ELR (cell line): ENCODE measurements around the gene USP20.

Source experiments
- DNase-seq: peaks from one replicate; pipeline ENCODE4 v3.0.0-alpha.2; 2015; ENCODE audit warnings: low read depth

USP20 gene

DNA sequence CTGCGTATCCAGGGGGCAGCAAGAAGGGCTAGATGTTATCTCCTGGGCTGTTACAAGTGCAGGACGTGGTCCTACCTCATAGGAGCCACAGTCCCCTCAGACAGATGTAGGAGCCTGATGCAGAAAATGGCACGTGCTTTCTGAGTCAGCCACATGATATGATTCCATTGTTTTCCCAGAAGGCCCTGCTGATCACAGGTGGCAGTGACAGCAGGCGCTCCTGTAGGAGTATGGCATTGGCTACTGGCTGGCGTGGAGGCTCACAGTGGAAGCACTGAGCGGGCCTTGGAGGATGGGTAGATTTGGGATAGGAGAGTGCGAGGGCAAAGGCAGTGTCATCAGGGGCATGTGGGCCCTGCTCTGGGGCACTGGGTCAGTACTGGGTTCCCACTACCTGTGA lies 21.9 kb downstream of the USP20 start:
- no peak for DNase-seq

DNA sequence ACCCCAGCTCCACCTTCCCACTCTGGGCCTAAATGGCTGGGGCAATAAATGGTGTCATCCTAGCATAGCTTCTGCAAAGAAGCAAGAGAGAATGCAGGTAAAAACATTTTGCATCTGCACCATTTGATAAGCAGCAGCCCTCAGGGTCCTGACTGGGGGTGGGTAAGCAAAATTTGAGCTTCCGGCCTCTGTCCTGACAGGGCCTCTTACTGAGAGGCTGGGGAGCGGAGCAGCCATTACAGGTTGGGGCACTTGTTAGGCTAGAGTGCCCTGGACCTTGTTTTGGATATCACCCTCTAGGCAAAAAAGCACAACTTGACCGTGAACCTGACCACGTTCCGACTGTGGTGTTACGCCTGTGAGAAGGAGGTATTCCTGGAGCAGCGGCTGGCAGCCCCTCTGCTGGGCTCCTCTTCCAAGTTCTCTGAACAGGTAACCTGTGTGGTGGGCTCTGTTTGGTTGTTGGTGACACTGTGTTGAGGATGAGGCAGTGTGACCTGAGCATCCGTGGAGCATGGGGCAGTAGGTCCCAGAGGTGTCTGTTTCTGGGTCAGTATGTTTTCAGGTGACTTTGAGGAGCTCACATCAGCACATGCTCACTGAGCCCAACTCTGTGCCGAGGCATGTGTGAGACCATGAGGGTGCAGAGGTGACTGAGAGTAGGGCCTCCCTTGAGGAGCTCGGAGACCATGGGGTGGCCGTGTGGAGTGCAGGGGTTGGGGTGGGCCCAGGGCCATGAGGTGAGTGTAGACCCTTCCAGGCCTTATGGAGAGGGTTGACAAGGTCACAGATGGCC lies 23.1 kb downstream of the USP20 start:
- no peak for DNase-seq

DNA sequence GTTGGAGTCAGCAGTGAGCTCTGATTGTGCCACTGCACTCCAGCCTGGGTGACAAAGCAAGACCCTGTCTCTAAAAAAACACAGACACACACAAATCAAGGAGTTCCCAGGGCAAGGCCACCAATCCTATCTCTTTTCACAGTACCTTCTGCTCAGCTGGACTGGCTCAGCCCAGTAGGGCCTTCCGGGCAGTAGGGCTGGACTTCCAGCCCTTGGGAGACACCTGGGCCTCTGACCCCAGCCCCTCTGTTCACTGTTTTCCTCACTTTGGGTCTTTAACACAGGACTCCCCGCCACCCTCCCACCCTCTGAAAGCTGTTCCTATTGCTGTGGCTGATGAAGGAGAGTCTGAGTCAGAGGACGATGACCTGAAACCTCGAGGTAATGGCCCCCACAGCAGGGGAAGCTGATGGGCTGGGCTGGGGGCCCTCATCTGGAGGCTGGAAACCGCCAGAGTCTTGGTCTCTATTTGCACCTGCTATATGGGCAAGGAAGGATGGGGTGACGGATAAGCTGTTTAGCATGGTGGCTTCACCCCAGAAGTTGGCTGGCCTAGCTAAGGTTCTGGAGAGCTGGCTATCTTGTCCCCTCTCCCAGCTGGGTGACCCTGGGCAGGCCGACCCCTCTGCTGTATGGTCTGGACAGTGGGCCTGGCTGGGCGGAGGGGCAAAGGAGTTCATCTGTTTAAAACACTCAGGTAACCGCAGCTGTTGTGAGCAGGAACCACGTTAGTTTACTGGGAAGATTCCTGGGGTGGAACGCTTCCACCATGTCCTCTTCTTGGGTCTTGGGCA lies 25.6 kb downstream of the USP20 start:
- DNase-seq = no peak

DNA sequence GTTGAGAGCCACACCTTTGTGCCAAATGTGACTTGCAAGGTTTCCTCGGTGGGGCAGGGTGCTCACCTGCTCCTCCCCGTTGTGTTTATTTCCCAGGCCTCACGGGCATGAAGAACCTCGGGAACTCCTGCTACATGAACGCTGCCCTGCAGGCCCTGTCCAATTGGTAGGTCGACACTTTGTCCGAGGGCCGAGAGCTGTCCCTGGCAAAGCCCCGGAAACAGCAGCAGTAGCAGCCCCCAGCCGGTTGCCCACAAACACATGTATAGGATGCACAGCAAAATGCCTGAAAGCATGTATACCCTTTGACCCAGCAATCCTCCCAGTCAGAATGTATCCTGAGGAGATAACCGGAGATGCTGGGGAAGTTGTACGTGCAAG lies 26.2 kb downstream of the USP20 start:
- DNase-seq = no peak

DNA sequence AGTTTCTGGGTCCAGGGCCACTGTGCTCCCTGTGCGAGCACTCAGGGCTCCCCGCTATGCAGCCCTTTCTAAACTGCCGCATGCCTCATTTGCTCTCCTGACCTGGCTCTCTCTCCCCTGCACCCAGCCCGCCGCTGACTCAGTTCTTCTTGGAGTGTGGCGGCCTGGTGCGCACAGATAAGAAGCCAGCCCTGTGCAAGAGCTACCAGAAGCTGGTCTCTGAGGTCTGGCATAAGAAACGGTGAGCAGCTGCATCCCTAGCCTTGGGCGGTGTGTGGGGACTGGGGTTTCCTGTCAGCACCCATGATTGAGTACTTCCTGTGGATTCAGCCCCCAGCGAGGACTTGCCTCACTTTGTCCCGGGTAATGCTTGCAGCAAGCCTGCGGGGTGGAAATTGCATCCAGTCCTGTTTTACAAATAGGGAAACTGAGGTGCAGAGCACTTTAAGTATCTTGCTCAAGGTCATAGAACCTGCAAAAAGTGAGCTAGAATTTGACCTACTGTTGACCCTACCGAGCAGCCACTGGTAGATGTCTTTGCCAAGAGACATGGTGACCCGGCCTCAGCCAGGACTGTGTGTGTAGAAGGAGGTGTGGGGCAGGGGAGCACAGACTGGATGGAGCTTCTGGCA lies 27.9 kb downstream of the USP20 start:
- DNase-seq = peak; percentile 88

DNA sequence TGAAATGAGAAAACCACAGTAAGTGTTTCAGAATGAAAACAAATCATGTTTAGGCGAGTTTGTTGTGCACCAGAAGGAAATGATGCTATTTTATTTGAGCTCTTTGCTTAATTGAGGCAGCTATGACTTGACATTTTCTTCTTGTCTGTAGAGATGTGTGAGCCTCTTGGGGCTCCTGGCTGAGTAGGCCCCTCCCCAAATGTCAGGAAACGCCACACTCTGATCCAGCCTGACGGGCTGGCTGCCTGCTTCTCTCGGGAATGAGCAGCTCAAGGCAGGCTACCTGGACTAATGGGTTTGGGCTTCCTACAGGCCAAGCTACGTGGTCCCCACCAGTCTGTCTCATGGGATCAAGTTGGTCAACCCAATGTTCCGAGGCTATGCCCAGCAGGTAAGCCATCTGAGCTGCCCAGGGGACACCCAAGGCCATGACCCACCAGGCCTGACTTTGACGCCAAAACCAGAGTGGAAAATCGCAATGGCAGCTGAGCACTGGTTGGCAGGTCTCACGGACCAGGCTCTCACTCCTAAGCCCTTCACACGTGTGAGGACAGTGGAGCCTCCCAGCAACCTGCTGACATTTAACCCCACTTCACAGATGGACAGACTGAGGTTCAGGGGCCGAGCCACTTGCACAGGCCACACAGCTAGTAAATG lies 29.9 kb downstream of the USP20 start:
- no peak for DNase-seq

DNA sequence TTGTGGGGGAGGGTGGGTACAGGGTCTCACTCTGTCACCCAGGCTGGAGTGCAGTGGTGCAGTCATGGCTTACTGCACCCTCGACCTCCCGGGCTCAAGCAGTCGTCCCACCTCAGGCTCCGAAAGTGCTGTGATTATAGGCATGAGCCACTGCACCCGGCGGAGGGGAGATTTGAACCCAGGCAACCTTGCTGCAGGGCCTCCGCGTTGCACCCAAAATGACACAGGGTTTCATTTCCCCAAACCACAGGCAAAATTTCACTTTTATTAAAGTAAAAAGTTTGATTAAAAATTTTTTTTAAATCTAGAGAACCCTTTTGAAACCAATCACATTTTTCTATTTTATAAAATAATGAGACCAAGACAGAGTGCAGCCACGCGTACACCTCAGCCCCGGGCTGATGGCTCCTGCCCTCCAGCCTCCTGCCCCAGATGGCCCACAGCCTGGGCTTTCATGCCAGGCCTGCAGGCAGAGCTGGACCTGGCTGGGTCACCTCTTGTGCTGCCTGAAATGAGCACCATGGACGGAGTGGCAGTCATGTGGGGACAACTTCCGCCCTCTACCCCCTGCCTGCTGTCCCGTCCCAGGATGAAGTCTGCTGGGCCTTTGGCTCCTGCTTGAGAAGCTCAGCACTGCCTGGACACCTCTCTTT lies 30.5 kb downstream of the USP20 start:
- DNase-seq = no peak

DNA sequence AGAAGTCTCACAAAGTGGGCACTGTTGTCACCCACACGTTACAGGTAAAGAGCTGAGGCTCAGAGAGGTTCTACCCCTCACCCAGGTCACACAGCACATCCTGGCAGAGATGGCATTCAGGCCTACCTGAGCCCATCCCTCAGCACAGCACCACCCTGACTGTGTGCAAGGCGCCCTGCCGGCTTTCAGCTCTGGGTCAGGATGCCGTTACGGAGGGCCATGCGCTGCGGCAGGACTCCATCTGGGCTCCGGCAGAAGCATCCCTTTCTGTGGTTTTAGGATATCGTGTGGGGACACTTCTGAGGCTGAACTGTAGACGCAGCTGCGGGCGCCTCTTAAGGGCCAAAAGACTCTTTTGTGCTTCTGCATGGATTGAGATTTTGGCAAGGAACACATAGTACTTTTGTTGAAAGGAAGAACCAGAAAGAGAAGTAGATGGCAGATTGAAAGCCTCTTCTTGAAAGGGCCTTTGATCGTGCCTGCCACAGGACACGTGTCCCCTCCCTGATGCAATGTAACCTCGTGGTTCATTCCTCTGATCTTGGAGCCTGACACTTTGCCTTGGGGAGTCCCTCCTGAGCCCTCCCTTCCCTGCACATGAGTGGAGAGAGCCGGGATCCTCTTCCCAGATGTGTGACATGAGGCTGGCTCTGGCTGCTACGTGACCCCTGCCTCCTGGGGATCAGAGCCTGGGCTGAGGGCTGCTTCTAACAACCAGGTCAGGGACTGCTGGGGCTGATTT lies 31.3 kb downstream of the USP20 start:
- no peak for DNase-seq

DNA sequence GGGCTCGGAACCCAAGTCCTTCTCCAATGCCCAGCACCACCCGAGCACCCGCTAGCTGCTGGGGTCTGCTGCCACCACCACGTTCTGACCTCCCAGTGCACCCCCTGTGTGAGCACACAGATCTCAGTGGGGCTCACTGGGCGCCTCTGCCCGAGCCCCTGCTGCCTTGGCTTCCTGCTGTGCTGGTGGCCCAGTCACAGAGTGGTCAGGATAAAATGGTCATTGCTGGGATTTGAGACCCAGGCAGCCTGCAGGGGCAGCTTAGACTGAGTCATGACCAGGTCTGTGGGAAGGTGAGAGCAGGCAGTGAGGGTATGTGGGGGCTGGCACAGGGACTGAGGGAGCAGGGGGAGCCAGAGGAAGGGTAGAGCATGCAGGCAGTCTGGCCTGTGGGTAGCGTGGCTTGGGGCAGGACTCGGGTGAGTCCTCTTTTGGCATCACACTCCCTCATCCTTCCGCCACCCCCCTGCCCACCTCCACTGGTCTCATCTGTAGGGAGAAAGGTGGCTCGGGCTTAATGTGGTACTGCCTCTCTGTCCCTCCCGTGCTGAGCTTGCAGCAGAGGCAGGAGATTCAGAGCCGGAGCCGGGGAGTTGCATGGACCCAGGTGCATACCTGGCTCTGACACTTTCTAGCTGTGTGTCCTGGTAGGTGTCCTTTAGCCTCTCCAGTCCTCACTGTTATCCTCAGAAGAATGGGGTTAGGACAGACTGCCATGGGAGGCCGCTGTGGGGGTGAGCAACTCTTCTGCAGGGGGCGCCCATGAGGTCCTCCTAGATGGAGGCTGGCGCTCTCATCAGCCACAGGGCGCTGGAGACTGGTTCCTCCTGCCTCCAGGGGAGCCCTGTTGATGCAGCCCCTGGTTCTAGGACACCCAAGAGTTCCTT lies 32.1 kb downstream of the USP20 start:
- DNase-seq = no peak

DNA sequence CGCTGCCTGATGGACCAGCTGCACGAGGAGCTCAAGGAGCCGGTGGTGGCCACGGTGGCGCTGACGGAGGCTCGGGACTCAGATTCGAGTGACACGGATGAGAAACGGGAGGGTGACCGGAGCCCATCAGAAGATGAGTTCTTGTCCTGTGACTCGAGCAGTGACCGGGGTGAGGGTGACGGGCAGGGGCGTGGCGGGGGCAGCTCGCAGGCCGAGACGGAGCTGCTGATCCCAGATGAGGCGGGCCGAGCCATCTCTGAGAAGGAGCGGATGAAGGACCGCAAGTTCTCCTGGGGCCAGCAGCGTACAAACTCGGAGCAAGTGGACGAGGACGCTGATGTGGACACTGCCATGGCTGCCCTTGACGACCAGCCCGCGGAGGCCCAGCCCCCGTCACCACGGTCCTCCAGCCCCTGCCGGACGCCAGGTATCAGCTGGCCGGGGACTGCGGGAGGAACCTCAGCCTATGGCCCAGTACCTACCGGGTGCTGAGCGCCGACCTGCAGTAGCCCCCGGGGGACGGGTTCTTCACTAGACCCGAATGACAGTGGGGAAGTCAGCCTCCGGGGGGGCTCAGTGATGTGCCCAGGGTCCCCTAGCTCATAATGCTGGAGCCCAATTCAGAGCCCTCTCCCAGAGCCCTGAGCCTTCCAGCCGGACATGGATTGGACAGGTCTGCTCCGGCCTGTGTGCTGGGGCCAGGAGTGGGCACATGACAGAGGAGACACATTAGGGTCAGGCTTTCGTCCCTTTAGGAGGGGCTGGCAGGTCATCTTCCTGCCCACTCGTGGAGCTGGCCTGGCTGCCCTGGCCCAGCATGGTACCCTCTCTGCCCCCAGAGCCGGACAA lies 33.0 kb downstream of the USP20 start:
- DNase-seq = no peak

DNA sequence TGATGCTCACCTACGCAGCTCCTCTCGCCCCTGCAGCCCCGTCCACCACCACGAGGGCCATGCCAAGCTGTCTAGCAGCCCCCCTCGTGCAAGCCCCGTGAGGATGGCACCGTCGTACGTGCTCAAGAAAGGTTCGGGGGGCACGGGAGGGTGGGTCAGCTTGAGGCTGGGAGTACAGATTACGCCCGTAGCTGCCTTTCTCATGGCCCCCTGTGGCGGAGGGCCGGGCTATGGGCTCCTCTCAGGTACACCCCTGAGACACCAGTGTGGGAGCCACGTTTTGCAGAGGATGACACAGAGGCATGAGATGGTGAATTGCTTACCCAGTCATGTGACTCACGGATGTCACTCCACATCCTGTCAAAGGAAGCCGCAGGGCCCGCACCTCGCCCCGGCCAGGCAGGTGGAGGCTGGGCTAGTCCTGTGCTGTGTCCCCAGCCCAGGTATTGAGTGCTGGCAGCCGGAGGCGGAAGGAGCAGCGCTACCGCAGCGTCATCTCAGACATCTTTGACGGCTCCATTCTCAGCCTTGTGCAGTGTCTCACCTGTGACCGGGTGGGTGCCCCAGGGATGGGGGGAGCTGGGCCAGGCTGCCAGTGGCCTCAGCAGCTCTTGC lies 33.7 kb downstream of the USP20 start:
- peak; percentile 35 for DNase-seq

DNA sequence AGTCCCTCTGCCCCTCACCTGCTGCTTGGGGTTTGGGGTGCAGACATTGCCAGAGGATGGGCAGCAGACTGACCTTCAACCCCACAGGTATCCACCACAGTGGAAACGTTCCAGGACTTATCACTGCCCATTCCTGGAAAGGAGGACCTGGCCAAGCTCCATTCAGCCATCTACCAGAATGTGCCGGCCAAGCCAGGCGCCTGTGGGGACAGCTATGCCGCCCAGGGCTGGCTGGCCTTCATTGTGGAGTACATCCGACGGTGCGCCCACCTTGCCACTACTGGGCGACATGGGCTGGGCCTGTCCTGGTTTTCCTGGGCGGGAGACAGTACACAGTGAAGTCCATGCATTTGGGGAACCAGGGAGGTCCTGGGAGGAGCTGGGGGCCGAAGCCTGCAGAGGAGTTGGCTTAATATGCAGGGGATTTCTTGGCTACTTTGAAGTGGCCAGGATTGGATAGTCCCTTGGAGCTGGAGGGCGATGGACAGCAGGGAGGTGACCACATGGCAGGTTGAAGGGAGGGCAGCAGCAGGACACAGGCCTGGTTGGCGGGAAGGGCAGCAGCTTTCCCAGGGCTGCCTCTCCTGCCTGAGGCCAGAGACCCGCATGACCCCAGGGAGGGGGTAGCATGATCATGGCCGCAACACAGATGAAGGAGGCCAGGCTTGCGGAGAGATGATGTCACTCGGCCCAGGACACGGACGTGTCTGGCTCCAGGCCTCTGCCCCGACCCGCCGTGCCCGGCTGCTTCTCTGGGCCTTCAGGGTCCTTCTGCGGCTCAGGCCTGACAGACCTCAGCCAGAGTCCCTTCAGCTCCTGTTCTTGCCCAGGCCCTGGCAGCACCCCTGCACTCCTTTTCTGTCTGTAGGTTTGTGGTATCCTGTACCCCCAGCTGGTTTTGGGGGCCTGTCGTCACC lies 34.6 kb downstream of the USP20 start:
- DNase-seq = no peak

DNA sequence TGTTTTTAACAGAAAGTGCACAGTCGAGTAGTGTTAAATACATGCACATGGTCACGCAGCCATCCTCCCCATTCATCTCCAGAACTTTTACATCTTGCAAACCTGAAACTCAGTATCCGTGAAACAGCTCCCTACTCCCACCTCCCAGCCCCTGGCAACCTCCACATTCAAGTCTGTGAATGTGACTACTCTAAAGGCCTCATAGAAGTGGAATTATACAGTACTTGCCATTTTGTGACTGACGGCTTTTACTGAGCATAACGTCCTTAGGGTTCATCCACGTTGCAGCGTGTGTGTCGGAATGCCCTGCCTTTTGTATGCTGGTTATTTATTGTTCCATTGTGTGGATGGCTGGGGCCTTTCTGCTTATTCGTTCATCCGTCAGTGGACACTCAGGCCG lies 35.8 kb downstream of the USP20 start:
- DNase-seq = no peak

DNA sequence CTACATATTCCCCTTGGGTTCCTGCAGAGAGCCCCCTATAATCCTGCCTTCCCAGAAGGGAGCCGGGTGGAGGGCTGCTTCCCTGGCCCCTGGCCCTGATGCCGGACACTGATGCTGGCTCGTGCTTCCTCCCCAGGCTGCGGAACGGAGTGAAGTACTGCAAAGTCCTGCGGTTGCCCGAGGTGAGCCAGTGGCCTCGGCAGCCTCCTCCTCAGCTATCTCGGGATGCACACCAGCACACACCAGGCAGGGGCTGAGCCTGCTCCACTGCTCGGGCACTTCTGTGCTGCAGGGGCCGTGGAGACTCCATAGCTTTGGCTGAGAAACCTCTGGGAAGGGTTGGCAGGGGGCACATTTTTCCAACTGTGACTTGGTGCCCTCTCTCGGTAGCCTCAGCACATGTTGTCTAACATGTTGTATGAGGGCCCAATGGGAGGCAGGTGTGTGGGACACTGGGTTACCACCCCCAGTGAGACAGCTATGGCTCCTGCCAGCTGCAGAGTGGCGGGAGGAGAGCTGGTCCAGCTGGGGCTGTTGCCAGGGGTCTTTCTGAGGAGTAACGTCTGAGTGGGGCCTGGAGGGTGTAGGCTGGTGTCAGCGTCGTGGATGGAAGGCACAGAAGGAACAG lies 38.4 kb downstream of the USP20 start:
- DNase-seq = no peak

DNA sequence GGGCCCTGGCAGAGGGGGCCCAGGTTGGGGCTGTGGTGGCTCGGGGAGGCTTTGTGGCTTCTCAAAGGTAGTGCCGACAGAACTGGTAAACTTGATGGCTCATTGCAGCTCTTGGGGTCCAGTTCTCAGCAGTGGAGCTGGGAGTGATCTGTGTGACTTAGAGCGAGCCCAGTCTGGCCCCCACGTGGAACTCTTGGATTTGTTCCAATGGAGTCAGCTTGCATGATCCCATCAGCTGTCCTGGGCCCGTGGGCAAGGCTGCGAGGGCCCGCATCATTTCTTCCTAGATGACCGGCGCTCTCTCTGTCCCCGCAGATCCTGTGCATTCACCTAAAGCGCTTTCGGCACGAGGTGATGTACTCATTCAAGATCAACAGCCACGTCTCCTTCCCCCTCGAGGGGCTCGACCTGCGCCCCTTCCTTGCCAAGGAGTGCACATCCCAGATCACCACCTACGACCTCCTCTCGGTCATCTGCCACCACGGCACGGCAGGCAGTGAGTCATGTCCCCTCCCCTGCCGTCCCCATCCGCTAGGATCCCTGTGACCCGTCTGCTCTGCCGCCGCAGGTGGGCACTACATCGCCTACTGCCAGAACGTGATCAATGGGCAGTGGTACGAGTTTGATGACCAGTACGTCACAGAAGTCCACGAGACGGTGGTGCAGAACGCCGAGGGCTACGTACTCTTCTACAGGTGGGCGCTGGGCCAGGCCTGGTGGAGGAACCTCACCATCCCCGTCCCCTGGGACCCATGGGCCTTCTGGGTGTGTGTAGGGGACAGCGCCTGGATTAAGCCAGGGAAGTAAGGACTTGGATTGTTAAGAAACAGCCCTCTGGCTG lies 39.2 kb downstream of the USP20 start:
- no peak for DNase-seq

DNA sequence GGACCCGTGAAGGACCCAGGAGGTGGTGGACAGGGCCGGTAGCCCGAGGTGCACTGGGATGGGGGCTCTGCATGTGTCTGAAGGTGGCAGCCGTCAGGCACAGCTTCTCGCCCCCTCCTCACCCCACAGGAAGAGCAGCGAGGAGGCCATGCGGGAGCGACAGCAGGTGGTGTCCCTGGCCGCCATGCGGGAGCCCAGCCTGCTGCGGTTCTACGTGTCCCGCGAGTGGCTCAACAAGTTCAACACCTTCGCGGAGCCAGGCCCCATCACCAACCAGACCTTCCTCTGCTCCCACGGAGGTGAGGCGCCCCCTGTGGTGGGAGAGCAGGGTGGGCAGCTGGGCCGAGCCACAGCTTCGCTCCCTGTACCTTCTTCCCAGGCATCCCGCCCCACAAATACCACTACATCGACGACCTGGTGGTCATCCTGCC lies 39.9 kb downstream of the USP20 start:
- no peak for DNase-seq
